Peyer's patch (tissue), 4 donors: ENCODE measurements around the gene PAPOLB.

Source experiments
- CTCF ChIP-seq, 6 experiments: fragments of 450-650 bp in 4 of 6; fragments of 200-600 bp in 2 of 6; sonication (generic) in 1 of 6; IDR thresholded peaks; one replicate each; pipeline ENCODE4 v1.5.1; 2017 to 2019; ENCODE audit warnings: antibody characterized with exemption in 6 of 6, mild to moderate bottlenecking in 3 of 6, moderate library complexity in 1 of 6
- POLR2A ChIP-seq, 2 donors: fragments of 450-650 bp; IDR thresholded peaks; one replicate each; pipeline ENCODE4 v1.5.1; 2017; ENCODE audit warnings: antibody characterized with exemption in 2 of 2, mild to moderate bottlenecking in 2 of 2, moderate library complexity in 2 of 2

GRCh38 chr7:4875391-4875790, 13.6 kb upstream of the PAPOLB start:
- TF ChIP-seq CTCF (IDR thresholded peaks at IDR 0.05), result no peak
- no peak for TF ChIP-seq POLR2A (IDR thresholded peaks at IDR 0.05)
